Stimulated activated naive CD8-positive, alpha-beta T cell treated with anti-CD3 and anti-CD28 coated beads, Interleukin-15, Interleukin-2, amounts not matched to agents 100 U/mL and 50 U/mL, for 24 hours (primary cell): ENCODE data around the gene LZTS2.
A peak's percentile ranks its signal among the peaks of the same experiment; 100 is the strongest.

Experiments used
- ATAC-seq: fragments of 150-1000 bp; cut with Tn5 transposase; one replicate; pipeline ENCODE4 v1.10.0; 2021
- DNase-seq: peaks from one replicate; pipeline ENCODE4 v3.0.0; 2021

LZTS2 gene

DNA sequence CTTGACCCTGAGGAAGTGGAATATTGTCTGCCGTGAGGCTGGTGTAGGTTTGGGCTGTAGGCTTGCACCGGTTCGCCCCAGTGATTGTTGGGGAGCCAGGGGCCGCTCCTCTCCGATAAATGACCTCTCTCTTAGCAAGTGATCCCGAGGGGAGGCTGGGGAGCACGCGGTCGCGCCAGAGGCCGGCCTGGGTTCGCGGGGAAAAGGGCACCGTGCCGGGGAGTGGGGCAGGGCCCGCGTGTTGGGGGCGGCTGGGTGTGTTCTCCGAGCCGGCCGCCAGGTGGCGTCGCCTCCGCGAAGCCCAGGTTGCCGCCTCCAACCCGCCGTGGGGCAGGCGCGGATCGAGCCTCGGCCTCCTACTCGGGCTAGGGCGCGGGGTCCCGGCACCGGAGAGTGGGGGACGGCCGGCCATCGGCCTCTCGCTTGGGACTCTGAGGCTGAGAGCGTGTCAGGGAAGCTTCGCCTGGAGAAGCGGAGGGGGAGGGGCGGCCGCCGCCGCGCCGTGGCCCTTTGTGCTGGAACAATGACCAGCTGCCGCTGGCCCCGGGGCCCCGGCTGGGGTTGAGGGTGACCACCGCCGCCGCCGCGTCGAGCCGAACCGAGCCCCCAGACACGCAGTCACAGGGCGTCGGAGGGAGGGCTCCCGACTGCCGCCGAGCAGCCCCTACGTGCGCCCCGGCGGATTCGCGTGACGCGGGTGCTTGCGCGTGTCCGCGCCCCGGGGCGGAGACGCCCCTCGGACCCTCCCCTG is 442 bp upstream of the LZTS2 start:
- peak; percentile 85 for DNase-seq

GRCh38 chr10:101000127-101000914 is 713 bp downstream of the LZTS2 start:
- ATAC-seq (no peak), DNase-seq (no peak)

More for the DNA sequence above, 442 bp upstream of the LZTS2 start:
- ATAC-seq: peak; percentile 70

GRCh38 chr10:101000915-101001658 is 1.5 kb downstream of the LZTS2 start:
- DNase-seq (no peak), ATAC-seq (no peak)

DNA sequence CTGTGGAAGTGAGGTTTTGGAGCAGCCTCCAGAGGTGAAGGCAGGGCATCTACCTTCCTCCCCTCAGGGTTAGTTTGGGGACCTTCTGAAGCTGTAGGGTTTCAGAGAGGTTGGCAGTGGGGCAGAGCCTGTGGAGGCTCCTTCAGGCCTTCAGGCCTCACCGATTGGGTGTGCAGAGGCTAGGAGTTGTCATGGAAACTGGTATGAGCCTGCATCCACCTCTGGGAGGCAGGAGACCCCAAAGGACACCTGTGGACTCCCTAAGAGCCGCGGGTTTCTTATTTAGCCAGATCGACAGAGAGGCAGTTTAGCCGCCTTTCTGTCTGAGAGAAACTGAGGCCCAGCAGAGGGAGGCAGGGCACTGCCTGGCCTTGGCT is 2.0 kb downstream of the LZTS2 start:
- DNase-seq (no peak), ATAC-seq (no peak)

DNA sequence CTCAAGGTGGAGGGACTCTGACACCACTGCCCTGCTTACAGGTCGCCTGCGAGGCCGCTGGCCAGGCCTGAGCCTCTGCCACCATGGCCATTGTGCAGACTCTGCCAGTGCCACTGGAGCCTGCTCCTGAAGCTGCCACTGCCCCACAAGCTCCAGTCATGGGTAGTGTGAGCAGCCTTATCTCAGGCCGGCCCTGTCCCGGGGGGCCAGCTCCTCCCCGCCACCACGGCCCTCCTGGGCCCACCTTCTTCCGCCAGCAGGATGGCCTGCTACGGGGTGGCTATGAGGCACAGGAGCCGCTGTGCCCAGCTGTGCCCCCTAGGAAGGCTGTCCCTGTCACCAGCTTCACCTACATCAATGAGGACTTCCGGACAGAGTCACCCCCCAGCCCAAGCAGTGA is 2.8 kb downstream of the LZTS2 start:
- ATAC-seq (no peak), DNase-seq (no peak)

DNA sequence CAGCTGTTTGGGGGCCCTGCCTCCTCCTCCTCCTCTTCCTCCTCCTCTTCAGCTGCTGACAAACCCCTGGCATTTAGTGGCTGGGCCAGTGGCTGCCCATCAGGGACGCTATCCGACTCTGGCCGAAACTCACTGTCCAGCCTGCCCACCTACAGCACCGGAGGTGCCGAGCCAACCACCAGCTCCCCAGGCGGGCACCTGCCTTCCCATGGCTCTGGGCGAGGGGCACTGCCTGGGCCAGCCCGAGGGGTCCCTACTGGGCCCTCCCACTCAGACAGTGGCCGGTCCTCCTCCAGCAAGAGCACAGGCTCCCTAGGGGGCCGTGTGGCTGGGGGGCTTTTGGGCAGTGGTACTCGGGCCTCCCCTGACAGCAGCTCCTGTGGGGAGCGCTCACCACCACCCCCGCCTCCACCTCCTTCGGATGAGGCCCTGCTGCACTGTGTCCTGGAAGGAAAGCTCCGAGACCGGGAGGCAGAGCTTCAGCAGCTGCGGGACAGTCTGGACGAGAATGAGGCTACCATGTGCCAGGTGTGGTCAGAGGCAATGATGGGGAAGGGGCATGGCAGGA is 4.1 kb downstream of the LZTS2 start:
- ATAC-seq (no peak), DNase-seq (no peak)

DNA sequence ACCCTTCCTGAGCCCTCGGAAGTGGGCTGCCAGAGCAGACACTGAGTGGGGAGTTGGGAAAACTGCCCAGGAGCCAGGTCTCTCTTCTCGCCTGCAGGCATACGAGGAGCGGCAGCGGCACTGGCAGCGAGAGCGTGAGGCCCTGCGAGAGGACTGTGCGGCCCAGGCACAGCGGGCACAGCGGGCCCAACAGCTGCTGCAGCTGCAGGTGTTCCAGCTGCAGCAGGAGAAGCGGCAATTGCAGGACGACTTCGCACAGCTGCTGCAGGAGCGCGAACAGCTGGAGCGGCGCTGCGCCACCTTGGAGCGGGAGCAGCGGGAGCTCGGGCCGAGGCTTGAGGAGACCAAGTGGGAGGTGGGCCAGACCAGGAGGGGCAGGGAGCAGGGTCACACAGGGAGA is 5.8 kb downstream of the LZTS2 start:
- no peak for DNase-seq

DNA sequence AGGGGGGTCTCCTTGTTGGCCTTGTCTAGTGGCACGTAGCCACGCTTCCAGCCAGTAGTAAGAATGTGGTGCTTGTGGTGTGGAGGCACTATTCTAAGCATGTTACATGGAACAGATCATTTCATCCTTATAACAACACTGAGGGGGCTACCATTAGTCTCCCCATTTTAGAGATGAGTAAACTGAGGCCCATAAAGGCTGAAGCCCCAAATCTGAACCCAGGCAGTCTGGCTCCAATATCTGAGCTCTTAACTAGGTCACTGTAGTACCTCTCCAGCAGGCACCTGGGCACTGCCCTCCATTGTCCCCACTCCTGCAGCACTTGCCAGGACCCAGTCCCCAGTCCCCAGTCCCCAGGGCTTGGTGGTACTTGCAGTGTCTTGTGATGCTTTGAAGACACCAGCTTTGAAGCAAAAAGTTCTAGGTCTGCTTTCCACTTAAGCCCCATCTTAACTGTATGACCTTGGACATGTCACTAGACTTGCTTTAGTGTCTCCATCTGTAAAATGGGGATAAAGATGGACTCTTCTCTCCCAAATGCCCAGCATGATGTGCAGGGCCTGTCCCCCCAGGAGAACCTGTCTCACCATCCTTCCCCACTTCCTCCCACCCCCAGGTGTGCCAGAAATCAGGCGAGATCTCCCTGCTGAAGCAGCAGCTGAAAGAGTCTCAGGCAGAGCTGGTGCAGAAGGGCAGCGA is 6.4 kb downstream of the LZTS2 start:
- DNase-seq (no peak), ATAC-seq (no peak)

More for the DNA sequence above, 5.8 kb downstream of the LZTS2 start:
- no peak for ATAC-seq

- ATAC-seq (no peak), DNase-seq (no peak)
These were observed 7.0 kb downstream of the LZTS2 start for GRCh38 chr10:101006593-101007098.

DNA sequence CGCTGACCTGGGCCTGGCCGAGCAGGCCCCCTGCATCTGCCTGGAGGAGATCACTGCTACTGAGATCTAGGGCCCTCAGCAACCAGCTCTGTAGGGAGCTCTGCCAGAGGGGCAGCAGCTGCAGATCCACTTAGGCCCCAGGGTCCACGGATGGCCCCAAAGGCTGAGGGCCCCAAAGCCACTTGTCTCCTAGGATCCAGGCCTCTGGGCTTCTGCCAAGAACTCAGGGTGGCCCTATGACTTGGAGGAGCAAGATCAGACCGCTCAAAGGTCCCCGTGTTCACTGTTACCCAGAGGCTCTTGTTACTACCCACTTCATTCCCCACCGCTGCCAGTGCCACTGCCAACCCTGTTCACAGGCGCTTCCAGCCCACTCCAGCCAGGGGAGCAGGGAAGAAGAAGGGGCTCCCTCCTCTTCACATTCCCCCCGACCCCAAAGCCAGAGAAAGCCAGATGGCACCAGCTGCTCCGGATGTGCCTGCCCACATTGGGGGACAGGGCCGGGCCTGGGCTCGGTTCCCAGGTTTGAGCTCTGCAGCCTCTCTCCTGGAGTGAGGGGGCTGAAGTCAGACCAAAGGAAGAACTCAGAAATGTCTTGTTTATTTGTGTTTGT is 7.6 kb downstream of the LZTS2 start:
- ATAC-seq: no peak
- DNase-seq: no peak

DNA sequence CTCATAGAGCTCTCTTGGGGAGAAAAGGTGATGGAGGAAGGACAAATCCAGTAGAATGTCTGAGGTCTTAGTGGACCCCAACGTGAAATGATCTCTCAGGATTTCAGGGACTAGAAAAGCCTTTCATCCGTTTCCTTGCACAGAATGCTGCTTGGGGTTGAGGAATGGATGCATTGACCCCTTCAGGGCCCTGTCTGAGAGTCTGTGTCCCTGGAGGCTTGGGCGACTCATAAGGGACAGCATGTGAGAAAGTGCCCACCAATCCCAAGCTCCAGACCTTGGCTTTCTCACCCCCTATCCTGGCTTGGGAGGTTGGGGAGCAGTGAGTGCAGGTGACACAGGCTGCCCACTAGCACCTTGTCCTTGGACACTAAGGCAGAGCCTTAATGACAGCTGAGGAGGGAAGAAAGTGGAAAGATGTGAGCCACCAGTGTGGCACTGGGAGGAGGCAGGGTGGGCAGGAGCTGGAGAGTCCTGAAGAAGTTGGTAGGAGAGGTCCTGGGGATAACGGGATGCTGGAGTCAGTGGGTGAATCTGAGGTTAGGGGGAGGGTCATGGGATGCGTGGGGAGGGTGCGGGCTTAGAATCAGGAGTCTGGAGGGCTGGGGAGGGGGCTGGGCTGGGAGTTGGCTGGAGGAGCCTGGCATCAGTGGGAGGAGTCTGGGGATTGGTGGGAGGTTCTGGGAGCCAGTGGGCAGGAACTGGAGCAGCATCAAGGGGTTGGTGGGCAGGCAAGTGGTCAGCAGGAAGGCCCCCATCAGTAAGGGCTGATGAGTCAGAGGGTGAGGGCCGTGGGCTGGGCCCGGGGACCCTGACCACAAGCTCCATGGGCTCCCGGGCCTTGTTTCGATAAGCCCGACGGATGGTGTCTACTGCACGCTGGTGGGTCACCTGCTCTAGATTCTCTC is 8.6 kb downstream of the LZTS2 start:
- ATAC-seq (no peak), DNase-seq (no peak)

DNA sequence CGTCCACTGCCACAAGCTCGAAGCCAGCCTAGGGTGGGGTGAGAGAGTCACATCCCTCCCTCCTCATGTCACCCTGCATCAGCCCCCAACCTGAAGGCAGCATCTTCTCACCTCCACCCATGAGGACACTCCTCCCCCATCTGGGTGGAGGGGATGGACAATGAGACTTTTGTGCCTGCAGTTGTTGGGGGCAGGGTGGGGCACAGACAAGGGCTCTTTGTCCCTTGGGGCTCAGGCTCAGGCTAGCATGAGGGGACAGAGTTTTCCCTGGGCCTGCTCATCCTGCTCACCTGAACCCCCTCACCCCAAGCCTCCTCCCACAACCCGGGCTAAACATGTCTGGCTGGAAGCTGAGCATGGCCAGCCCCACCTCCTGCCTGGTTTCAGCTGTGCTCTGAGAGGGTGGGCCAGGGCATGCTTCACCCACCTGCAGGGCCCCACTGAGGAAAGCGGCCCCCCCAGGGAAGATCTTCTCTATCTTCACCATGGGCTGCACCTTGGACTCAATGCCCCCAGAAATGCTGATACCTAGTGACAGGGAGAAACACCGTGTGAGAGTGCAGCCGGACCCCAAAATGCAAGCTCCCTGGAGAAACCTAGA is 9.3 kb downstream of the LZTS2 start:
- no peak for DNase-seq
- ATAC-seq: no peak

GRCh38 chr10:101010329-101010728 is 10.7 kb downstream of the LZTS2 start:
- no peak for DNase-seq

GRCh38 chr10:101011517-101012423 is 12.2 kb downstream of the LZTS2 start:
- no peak for DNase-seq
- no peak for ATAC-seq

More at GRCh38 chr10:101010329-101010728, 10.7 kb downstream of the LZTS2 start:
- no peak for ATAC-seq

- peak; percentile 84 for ATAC-seq
These were observed 13.1 kb downstream of the LZTS2 start for GRCh38 chr10:101012525-101013364.

GRCh38 chr10:101013365-101013825 is 13.8 kb downstream of the LZTS2 start:
- DNase-seq (no peak), ATAC-seq (no peak)

More at GRCh38 chr10:101012525-101013364, 13.1 kb downstream of the LZTS2 start:
- peak; percentile 88 for DNase-seq

- DNase-seq (peak; percentile 89), ATAC-seq (no peak)
These were observed 14.7 kb downstream of the LZTS2 start for GRCh38 chr10:101014230-101014884.
